GM23338 (cell line): Measurements from ENCODE around the gene RAB20. TPM values are rescaled to one million over a fixed set of nuclear protein-coding genes. Genes with fewer than 3 reads are reported as not detected.

Source experiments
- ATAC-seq: fragments of 200-7000 bp; cut with Tn5 transposase; 3 replicates; pipeline ENCODE4 v1.9.1; 2020
- DNase-seq: peaks from one replicate; pipeline ENCODE4 v3.0.0-alpha.2; 2015; ENCODE audit warnings: low spot score
- H2AFZ ChIP-seq: fragments of 200-600 bp; sonication (generic); 2 replicates; pipeline ENCODE4 v1.8.0; 2016; ENCODE audit warnings: antibody characterized with exemption, mild to moderate bottlenecking, moderate library complexity
- H3F3A ChIP-seq: fragments of 200-600 bp; sonication (generic); replicated peaks from 2 replicates; pipeline ENCODE4 v1.8.0; 2017; ENCODE audit warnings: antibody characterized with exemption, mixed run types, low read depth
- H3K27ac ChIP-seq: fragments of 200-600 bp; sonication (generic); 2 replicates; pipeline ENCODE4 v1.6.1; 2016; ENCODE audit warnings: low read depth
- H3K27me3 ChIP-seq: fragments of 200-600 bp; sonication (generic); 2 replicates; pipeline ENCODE4 v1.8.0; 2016; ENCODE audit warnings: mild to moderate bottlenecking, mixed run types, moderate library complexity; ENCODE audit not compliant: insufficient read depth
- H3K36me3 ChIP-seq: fragments of 200-600 bp; sonication (generic); 2 replicates; pipeline ENCODE4 v1.8.0; 2016; ENCODE audit warnings: mild to moderate bottlenecking; ENCODE audit not compliant: insufficient read depth
- H3K4me1 ChIP-seq: fragments of 200-600 bp; sonication (generic); 2 replicates; pipeline ENCODE4 v1.8.0; 2016; ENCODE audit warnings: mild to moderate bottlenecking, moderate library complexity; ENCODE audit not compliant: insufficient read depth
- H3K4me2 ChIP-seq: fragments of 200-600 bp; sonication (generic); 2 replicates; pipeline ENCODE4 v1.7.1; 2017; ENCODE audit warnings: mixed run types
- H3K4me3 ChIP-seq: fragments of 200-600 bp; sonication (generic); 2 replicates; pipeline ENCODE4 v1.6.1; 2016; ENCODE audit warnings: mixed run types
- H3K79me2 ChIP-seq: fragments of 200-600 bp; sonication (generic); replicated peaks from 2 replicates; pipeline ENCODE4 v1.8.0; 2017; ENCODE audit warnings: mild to moderate bottlenecking; ENCODE audit not compliant: insufficient read depth
- H3K9me2 ChIP-seq: fragments of 200-600 bp; sonication (generic); 2 replicates; pipeline ENCODE4 v1.8.0; 2017; ENCODE audit not compliant: insufficient read depth
- H4K20me1 ChIP-seq: fragments of 200-600 bp; sonication (generic); replicated peaks from 2 replicates; pipeline ENCODE4 v1.8.0; 2017; ENCODE audit warnings: mild to moderate bottlenecking; ENCODE audit not compliant: insufficient read depth
- H3K27ac Mint-ChIP-seq: 2 replicates; pipeline ENCODE4 v1.8.0; 2020; ENCODE audit warnings: inconsistent platforms, mild to moderate bottlenecking, moderate library complexity, mixed read lengths
- H3K27me3 Mint-ChIP-seq: 3 replicates; pipeline ENCODE4 v1.8.0; 2022; ENCODE audit warnings: low read depth, mild to moderate bottlenecking, moderate library complexity, mixed read lengths, inconsistent platforms; ENCODE audit not compliant: insufficient read depth, poor library complexity
- H3K36me3 Mint-ChIP-seq: 3 replicates; pipeline ENCODE4 v1.8.0; 2021; ENCODE audit warnings: low read depth, mild to moderate bottlenecking, inconsistent platforms, moderate library complexity, mixed read lengths
- H3K4me1 Mint-ChIP-seq: 3 replicates; pipeline ENCODE4 v1.8.0; 2020; ENCODE audit warnings: mild to moderate bottlenecking, inconsistent platforms, mixed read lengths
- H3K4me3 Mint-ChIP-seq: 3 replicates; pipeline ENCODE4 v1.8.0; 2021; ENCODE audit warnings: moderate library complexity, mild to moderate bottlenecking, inconsistent platforms, mixed read lengths
- H3K9me3 Mint-ChIP-seq: 3 replicates; pipeline ENCODE4 v1.8.0; 2020; ENCODE audit warnings: moderate library complexity, mild to moderate bottlenecking, inconsistent platforms, mixed read lengths
- CREB1 ChIP-seq: fragments of 250-450 bp; sonication (Bioruptor Pico); IDR thresholded peaks from 2 replicates; pipeline ENCODE4 v1.5.0; 2020; ENCODE audit warnings: low read depth, mild to moderate bottlenecking, moderate library complexity
- CTCF ChIP-seq, 2 experiments: fragments of 200-600 bp in 1 of 2; sonication (generic) in 1 of 2; conservative IDR thresholded peaks; 2 replicates each; pipeline versions ENCODE4 v1.5.1 to v1.6.1; 2016 to 2017; ENCODE audit warnings: antibody characterized with exemption in 2 of 2, low read depth in 2 of 2, mild to moderate bottlenecking in 2 of 2, moderate library complexity in 1 of 2
- ETS1 ChIP-seq: IDR thresholded peaks from 2 replicates; pipeline ENCODE4 v1.6.1; 2016; ENCODE audit warnings: antibody characterized with exemption
- EZH2 ChIP-seq: fragments of 200-600 bp; sonication (generic); IDR thresholded peaks from one replicate; pipeline ENCODE4 v1.8.0; 2017; ENCODE audit warnings: antibody characterized with exemption, mild to moderate bottlenecking, low read depth; ENCODE audit not compliant: unreplicated experiment
- EZH2phosphoT487 ChIP-seq: fragments of 200-600 bp; sonication (generic); IDR thresholded peaks from one replicate; pipeline ENCODE4 v1.8.1; 2018; ENCODE audit warnings: antibody characterized with exemption; ENCODE audit not compliant: unreplicated experiment
- JUNB ChIP-seq: IDR thresholded peaks from one replicate; pipeline ENCODE4 v1.6.1; 2016; ENCODE audit warnings: antibody characterized with exemption; ENCODE audit not compliant: unreplicated experiment
- POLR2AphosphoS5 ChIP-seq: IDR thresholded peaks from 2 replicates; pipeline ENCODE4 v1.6.1; 2016; ENCODE audit warnings: antibody characterized with exemption, low read depth
- REST ChIP-seq: IDR thresholded peaks from one replicate; pipeline ENCODE4 v1.6.1; 2018; ENCODE audit warnings: antibody characterized with exemption; ENCODE audit not compliant: unreplicated experiment
- STAT1 ChIP-seq: IDR thresholded peaks from one replicate; pipeline ENCODE4 v1.6.1; 2016; ENCODE audit warnings: antibody characterized with exemption; ENCODE audit not compliant: unreplicated experiment
- ZNF331 ChIP-seq: fragments of 250-450 bp; sonication (Bioruptor Pico); IDR thresholded peaks from 2 replicates; pipeline ENCODE4 v1.5.0; 2020; ENCODE audit warnings: low read depth, mild to moderate bottlenecking, moderate library complexity
- polyA plus RNA-seq: library from polyadenylated mRNA; unstranded; fragments of >200 nt; fragmentation: Nextera tagmentation; extraction: Ambion mirVana; gene quantifications from 2 replicates; pipeline ENCODE4 v1.2.1, GENCODE V29; 2016
- total RNA-seq: library from RNA; depleted of rRNA; stranded (reverse); fragments of >200 nt; shearing (Covaris generic); gene quantifications from 2 replicates; pipeline ENCODE4 v1.2.3, GENCODE V29; 2014

Gene RAB20
- total and polyA plus RNA-seq, 2 experiments from 2014 or later, result 12.3 to 26.6 TPM

GRCh38 chr13:110560601-110561343 lies 750 bp downstream of the RAB20 start:
- H3K4me1 Mint-ChIP-seq, result peaks cover 46% of the 10 kb centered on the region

GRCh38 chr13:110559986-110560385 lies 1.5 kb downstream of the RAB20 start:
- H4K20me1 ChIP-seq, result peaks cover 7% of the 10 kb centered on the region
- peaks cover 11% of the 10 kb centered on the region for H3K36me3 Mint-ChIP-seq
- peak overlapping the region; percentile 96 for H3K4me2 ChIP-seq
- DNase-seq (no peak), ATAC-seq (no peak)
- peak overlapping the region; percentile 86 for H3K4me3 Mint-ChIP-seq
- no peaks in the 10 kb centered on the region for H3K9me2 ChIP-seq
- H3K27ac ChIP-seq, result no peak overlapping the region
- H3K4me1 ChIP-seq, result peaks cover 26% of the 10 kb centered on the region
- peaks cover 22% of the 10 kb centered on the region; the same call in 1 of the 2 replicates for H3F3A ChIP-seq
- H3K36me3 ChIP-seq, result peaks cover 4% of the 10 kb centered on the region; the same call in 1 of the 2 replicates
- H3K4me3 ChIP-seq, result peak overlapping the region; percentile 87
- H3K27ac Mint-ChIP-seq, result no peak overlapping the region
- H3K79me2 ChIP-seq, result peaks cover 52% of the 10 kb centered on the region
- no peaks in the 10 kb centered on the region for H3K27me3 ChIP-seq
- H3K4me1 Mint-ChIP-seq, result peaks cover 44% of the 10 kb centered on the region
- peaks cover 33% of the 10 kb centered on the region for H3K27me3 Mint-ChIP-seq
- H3K9me3 Mint-ChIP-seq, result peaks cover 3% of the 10 kb centered on the region; the same call in 1 of the 3 replicates
- H2AFZ ChIP-seq, result no peak overlapping the region
- TF ChIP-seq JUNB (no peak), STAT1 (no peak), EZH2phosphoT487 (no peak), REST (no peak), ETS1 (no peak), POLR2AphosphoS5 (no peak), CTCF (conservative IDR thresholded peaks at IDR 0.05; ENCODE audit: low read depth in 2 of 2) (no peak), CREB1 (CRISPR knock-in tag) (no peak), EZH2 (no peak), ZNF331 (CRISPR knock-in tag) (no peak)

More at GRCh38 chr13:110560601-110561343, 750 bp downstream of the RAB20 start:
- peaks cover 44% of the 10 kb centered on the region for H3K79me2 ChIP-seq
- peak overlapping the region; percentile 86 for H3K4me3 Mint-ChIP-seq
- peaks cover 26% of the 10 kb centered on the region for H3K4me1 ChIP-seq
- peaks cover 11% of the 10 kb centered on the region for H3K36me3 Mint-ChIP-seq
- peaks cover 29% of the 10 kb centered on the region for H3K27me3 Mint-ChIP-seq
- H3K9me3 Mint-ChIP-seq, result peaks cover 3% of the 10 kb centered on the region; the same call in 1 of the 3 replicates
- peak overlapping the region; percentile 74; the same call in 1 of the 2 replicates for H3K27ac ChIP-seq
- H3K27ac Mint-ChIP-seq, result no peak overlapping the region
- H3F3A ChIP-seq, result peaks cover 22% of the 10 kb centered on the region; the same call in 1 of the 2 replicates
- peaks cover 4% of the 10 kb centered on the region; the same call in 1 of the 2 replicates for H3K36me3 ChIP-seq
- DNase-seq (peak; percentile 69), ATAC-seq (peak; percentile 61)
- peak overlapping the region; percentile 87 for H3K4me3 ChIP-seq
- no peak for TF ChIP-seq CREB1 (CRISPR knock-in tag)
- H2AFZ ChIP-seq, result peak overlapping the region; percentile 95
- peak overlapping the region; percentile 96 for H3K4me2 ChIP-seq
- peaks cover 7% of the 10 kb centered on the region for H4K20me1 ChIP-seq
- H3K9me2 ChIP-seq, result no peaks in the 10 kb centered on the region
- H3K27me3 ChIP-seq, result no peaks in the 10 kb centered on the region
